ENCODE data around the gene NR0B2. TPM values are rescaled to one million over a fixed set of nuclear protein-coding genes. Genes with fewer than 3 reads are reported as not detected.

NR0B2 gene
- polyA plus RNA-seq, 1 donor from 2014 or later, result not detected

DNA sequence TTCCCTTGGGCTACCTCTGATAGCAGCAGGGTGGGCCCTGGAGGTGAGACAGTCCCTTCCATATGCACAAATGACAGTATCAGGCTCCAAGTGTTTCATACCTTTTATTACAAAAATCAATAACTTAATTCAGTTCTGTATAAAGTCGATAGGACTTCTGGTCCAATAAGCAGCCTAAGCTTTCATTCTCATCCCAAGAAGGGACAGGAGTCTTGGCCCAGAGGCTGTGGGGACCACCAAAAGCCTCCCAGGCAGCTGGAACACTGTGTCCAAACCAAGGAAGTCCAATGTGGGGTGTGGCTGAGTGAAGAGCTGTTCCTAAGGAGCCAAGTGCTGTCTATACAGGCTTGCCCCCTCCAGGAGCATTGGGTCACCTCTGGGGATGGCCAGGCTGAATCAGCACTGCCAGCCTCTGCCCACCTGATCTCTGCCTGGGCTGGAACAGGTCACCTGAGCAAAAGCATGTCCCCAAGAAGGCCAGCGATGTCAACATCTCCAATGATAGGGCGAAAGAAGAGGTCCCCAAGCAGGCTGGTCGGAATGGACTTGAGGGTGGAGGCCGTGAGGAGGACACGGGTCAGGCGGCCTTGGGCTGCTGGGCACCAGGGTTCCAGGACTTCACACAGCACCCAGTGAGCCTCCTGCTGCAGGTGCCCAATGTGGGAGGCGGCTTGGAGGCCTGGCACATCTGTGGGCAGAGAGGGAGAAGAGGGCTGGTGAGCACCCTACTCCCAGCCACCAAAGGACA lies 2.2 kb downstream of the NR0B2 start:
- H3K9me3 ChIP-seq (ENCODE audit: low read length), result no peaks in the 10 kb centered on the region
- no peaks in the 10 kb centered on the region for H3F3A ChIP-seq (ENCODE audit: insufficient read depth, low read length, poor library complexity, severe bottlenecking)
- H3K27me3 ChIP-seq (ENCODE audit: insufficient read depth, low read depth, low read length), result no peaks in the 10 kb centered on the region
- no peak overlapping the region for H3K4me3 ChIP-seq (ENCODE audit: low read length)
- no peaks in the 10 kb centered on the region for H3K36me3 ChIP-seq (ENCODE audit: insufficient read depth, low read length)
- no peak overlapping the region for H3K9ac ChIP-seq (ENCODE audit: low read length)
- no peak overlapping the region for H3K27ac ChIP-seq (ENCODE audit: low read length)
- no peak overlapping the region for H3K4me2 ChIP-seq (ENCODE audit: low read length)
- no peaks in the 10 kb centered on the region for H4K20me1 ChIP-seq (ENCODE audit: insufficient read depth)
- TF ChIP-seq EZH2 (IDR thresholded peaks at IDR 0.05; ENCODE audit: borderline replicate concordance, insufficient read depth, low read length, poor library complexity, severe bottlenecking) (no peak), SMC3 (conservative IDR thresholded peaks at IDR 0.05; ENCODE audit: poor library complexity) (no peak), MXI1 (conservative IDR thresholded peaks at IDR 0.05; ENCODE audit: poor library complexity, severe bottlenecking) (no peak), TAF1 (IDR thresholded peaks at IDR 0.05; ENCODE audit: low read depth) (no peak), EP300 (conservative IDR thresholded peaks at IDR 0.05; ENCODE audit: poor library complexity, severe bottlenecking) (no peak), POLR2AphosphoS5 (IDR thresholded peaks at IDR 0.05) (no peak), RAD21 (conservative IDR thresholded peaks at IDR 0.05) (no peak)
- TF ChIP-seq, protein P1, sequence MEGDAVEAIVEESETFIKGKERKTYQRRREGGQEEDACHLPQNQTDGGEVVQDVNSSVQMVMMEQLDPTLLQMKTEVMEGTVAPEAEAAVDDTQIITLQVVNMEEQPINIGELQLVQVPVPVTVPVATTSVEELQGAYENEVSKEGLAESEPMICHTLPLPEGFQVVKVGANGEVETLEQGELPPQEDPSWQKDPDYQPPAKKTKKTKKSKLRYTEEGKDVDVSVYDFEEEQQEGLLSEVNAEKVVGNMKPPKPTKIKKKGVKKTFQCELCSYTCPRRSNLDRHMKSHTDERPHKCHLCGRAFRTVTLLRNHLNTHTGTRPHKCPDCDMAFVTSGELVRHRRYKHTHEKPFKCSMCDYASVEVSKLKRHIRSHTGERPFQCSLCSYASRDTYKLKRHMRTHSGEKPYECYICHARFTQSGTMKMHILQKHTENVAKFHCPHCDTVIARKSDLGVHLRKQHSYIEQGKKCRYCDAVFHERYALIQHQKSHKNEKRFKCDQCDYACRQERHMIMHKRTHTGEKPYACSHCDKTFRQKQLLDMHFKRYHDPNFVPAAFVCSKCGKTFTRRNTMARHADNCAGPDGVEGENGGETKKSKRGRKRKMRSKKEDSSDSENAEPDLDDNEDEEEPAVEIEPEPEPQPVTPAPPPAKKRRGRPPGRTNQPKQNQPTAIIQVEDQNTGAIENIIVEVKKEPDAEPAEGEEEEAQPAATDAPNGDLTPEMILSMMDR (IDR thresholded peaks at IDR 0.05; ENCODE audit: poor library complexity, severe bottlenecking), result no peak
- TF ChIP-seq, protein P2, sequence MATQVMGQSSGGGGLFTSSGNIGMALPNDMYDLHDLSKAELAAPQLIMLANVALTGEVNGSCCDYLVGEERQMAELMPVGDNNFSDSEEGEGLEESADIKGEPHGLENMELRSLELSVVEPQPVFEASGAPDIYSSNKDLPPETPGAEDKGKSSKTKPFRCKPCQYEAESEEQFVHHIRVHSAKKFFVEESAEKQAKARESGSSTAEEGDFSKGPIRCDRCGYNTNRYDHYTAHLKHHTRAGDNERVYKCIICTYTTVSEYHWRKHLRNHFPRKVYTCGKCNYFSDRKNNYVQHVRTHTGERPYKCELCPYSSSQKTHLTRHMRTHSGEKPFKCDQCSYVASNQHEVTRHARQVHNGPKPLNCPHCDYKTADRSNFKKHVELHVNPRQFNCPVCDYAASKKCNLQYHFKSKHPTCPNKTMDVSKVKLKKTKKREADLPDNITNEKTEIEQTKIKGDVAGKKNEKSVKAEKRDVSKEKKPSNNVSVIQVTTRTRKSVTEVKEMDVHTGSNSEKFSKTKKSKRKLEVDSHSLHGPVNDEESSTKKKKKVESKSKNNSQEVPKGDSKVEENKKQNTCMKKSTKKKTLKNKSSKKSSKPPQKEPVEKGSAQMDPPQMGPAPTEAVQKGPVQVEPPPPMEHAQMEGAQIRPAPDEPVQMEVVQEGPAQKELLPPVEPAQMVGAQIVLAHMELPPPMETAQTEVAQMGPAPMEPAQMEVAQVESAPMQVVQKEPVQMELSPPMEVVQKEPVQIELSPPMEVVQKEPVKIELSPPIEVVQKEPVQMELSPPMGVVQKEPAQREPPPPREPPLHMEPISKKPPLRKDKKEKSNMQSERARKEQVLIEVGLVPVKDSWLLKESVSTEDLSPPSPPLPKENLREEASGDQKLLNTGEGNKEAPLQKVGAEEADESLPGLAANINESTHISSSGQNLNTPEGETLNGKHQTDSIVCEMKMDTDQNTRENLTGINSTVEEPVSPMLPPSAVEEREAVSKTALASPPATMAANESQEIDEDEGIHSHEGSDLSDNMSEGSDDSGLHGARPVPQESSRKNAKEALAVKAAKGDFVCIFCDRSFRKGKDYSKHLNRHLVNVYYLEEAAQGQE (IDR thresholded peaks at IDR 0.05; ENCODE audit: borderline replicate concordance), result no peak
- no peaks in the 10 kb centered on the region for H3K79me2 ChIP-seq (replicated peaks; ENCODE audit: insufficient read depth, low read length)
- no peaks in the 10 kb centered on the region for H3K9me2 ChIP-seq (ENCODE audit: insufficient read depth, low read length)
- no peak overlapping the region for H2AFZ ChIP-seq (ENCODE audit: low read depth, low read length)

DNA sequence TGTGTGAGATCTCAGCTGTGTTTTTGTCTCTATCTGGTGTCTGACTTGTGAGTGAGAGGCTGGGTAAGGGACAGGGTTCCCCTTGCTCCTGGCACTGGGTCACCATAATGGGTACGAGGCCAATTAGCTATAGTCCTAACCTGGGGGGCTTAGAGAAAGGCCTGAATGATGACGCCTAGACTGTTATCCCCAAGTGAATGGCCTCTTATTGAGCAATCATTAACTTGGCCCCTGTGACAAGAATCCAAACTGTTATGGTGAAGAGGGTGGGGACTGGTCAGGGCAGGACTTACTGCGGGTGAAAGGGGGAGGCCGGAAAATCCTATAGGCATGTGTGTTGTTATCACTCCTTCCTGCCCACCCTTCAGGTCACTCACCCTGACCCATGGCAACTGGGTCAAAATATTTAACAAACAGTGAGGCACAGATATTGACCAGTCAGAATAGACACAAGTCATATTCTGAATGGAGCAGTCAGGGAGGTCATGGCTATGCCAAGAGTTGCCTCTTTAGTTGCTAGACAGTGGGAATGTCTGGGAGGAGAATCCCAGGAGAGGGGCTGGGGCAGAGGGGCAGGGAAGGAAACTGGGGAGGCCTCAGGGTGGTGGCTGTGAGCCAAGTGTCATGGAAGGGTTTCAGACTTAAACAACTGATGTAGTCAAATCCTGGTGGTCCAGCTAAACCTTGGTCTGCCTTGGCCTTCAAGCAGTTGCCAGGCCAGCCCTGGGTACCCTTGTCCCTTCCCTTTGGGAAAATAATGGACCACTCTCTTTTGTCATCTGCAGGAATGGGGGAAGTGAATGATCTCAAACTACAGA lies 3.2 kb downstream of the NR0B2 start:
- H3K9ac ChIP-seq (ENCODE audit: low read length), result no peak overlapping the region
- H3K9me3 ChIP-seq (ENCODE audit: low read length), result no peaks in the 10 kb centered on the region
- no peaks in the 10 kb centered on the region for H4K20me1 ChIP-seq (ENCODE audit: insufficient read depth)
- no peak overlapping the region for H3K4me3 ChIP-seq (ENCODE audit: low read length)
- no peaks in the 10 kb centered on the region for H3K79me2 ChIP-seq (replicated peaks; ENCODE audit: insufficient read depth, low read length)
- H3K27ac ChIP-seq (ENCODE audit: low read length), result no peak overlapping the region
- no peaks in the 10 kb centered on the region for H3K9me2 ChIP-seq (ENCODE audit: insufficient read depth, low read length)
- H3K36me3 ChIP-seq (ENCODE audit: insufficient read depth, low read length), result no peaks in the 10 kb centered on the region
- TF ChIP-seq EZH2 (IDR thresholded peaks at IDR 0.05; ENCODE audit: borderline replicate concordance, insufficient read depth, low read length, poor library complexity, severe bottlenecking), result no peak
- TF ChIP-seq, protein P1 (IDR thresholded peaks at IDR 0.05; ENCODE audit: poor library complexity, severe bottlenecking), result no peak
- TF ChIP-seq, protein P2 (IDR thresholded peaks at IDR 0.05; ENCODE audit: borderline replicate concordance), result no peak
- no peak for TF ChIP-seq EP300 (conservative IDR thresholded peaks at IDR 0.05; ENCODE audit: poor library complexity, severe bottlenecking)
- no peak for TF ChIP-seq MXI1 (conservative IDR thresholded peaks at IDR 0.05; ENCODE audit: poor library complexity, severe bottlenecking)
- no peak for TF ChIP-seq POLR2AphosphoS5 (IDR thresholded peaks at IDR 0.05)
- TF ChIP-seq RAD21 (conservative IDR thresholded peaks at IDR 0.05), result no peak
- no peak for TF ChIP-seq TAF1 (IDR thresholded peaks at IDR 0.05; ENCODE audit: low read depth)
- TF ChIP-seq SMC3 (conservative IDR thresholded peaks at IDR 0.05; ENCODE audit: poor library complexity), result no peak
- no peaks in the 10 kb centered on the region for H3F3A ChIP-seq (ENCODE audit: insufficient read depth, low read length, poor library complexity, severe bottlenecking)
- no peak overlapping the region for H3K4me2 ChIP-seq (ENCODE audit: low read length)
- no peak overlapping the region for H2AFZ ChIP-seq (ENCODE audit: low read depth, low read length)
- no peaks in the 10 kb centered on the region for H3K27me3 ChIP-seq (ENCODE audit: insufficient read depth, low read depth, low read length)
